PC-3 (cell line): Measurements from ENCODE around the gene MTMR11. TPM values are rescaled to one million over a fixed set of nuclear protein-coding genes. Genes with fewer than 3 reads are reported as not detected.
A peak's percentile ranks its signal among the peaks of the same experiment; 100 is the strongest.

Source experiments
- ATAC-seq: fragments of 200-7000 bp; cut with Tn5 transposase; 2 replicates; pipeline ENCODE4 v1.9.1; 2020; ENCODE audit warnings: mild to moderate bottlenecking, moderate library complexity
- BruUV-seq: library from RNA; stranded (reverse); fragments of 400-500 nt; replicated peaks from 2 replicates; lab custom pipeline; 2021; lab: Mats Ljungman, UMichigan
- CTCF ChIA-PET: fragments of 300-600 bp; sonication (Branson Sonifier 250); formaldehyde crosslinking; loops from one replicate; lab custom pipeline; 2022; ENCODE audit warnings: antibody characterized with exemption; lab: Charles Lee
- POLR2A ChIA-PET: fragments of 300-600 bp; sonication (Branson Sonifier 250); formaldehyde crosslinking; loops from one replicate; lab custom pipeline; 2022; ENCODE audit warnings: antibody characterized with exemption; ENCODE audit not compliant: unreplicated experiment; lab: Charles Lee
- DNase-seq: peaks from one replicate; pipeline ENCODE4 v3.0.0-alpha.2; 2015
- H2AFZ ChIP-seq: fragments of 300-600 bp; sonication (generic); 2 replicates; pipeline ENCODE4 v1.6.0; 2016; ENCODE audit warnings: antibody characterized with exemption, low read length
- H3F3A ChIP-seq: fragments of 300-600 bp; sonication (generic); one replicate; pipeline ENCODE4 v1.6.0; 2017; ENCODE audit warnings: antibody characterized with exemption, low read length, control low read depth, mild to moderate bottlenecking; ENCODE audit not compliant: unreplicated experiment
- H3K27ac ChIP-seq: fragments of 300-600 bp; sonication (generic); 2 replicates; pipeline ENCODE4 v1.5.1; 2016; ENCODE audit warnings: mild to moderate bottlenecking, low read length
- H3K27me3 ChIP-seq: fragments of 300-600 bp; sonication (generic); 2 replicates; pipeline ENCODE4 v1.6.1; 2016; ENCODE audit warnings: low read length, mixed read lengths
- H3K36me3 ChIP-seq: fragments of 300-600 bp; sonication (generic); 2 replicates; pipeline ENCODE4 v1.6.1; 2016; ENCODE audit warnings: low read depth, mixed run types, low read length, mixed read lengths
- H3K4me1 ChIP-seq: fragments of 300-600 bp; sonication (generic); 2 replicates; pipeline ENCODE4 v1.5.1; 2016; ENCODE audit warnings: low read length; ENCODE audit not compliant: insufficient read depth
- H3K4me2 ChIP-seq: fragments of 300-600 bp; sonication (generic); 2 replicates; pipeline ENCODE4 v1.6.0; 2016; ENCODE audit warnings: low read length
- H3K4me3 ChIP-seq: fragments of 300-600 bp; sonication (generic); 2 replicates; pipeline ENCODE4 v1.5.1; 2016; ENCODE audit warnings: mild to moderate bottlenecking, low read length, mixed read lengths
- H3K79me2 ChIP-seq: fragments of 300-600 bp; sonication (generic); 2 replicates; pipeline ENCODE4 v1.6.1; 2017; ENCODE audit warnings: low read length, mixed read lengths
- H3K9ac ChIP-seq: fragments of 300-600 bp; sonication (generic); 2 replicates; pipeline ENCODE4 v1.6.0; 2016; ENCODE audit warnings: mild to moderate bottlenecking, low read length
- H3K9me2 ChIP-seq: fragments of 300-600 bp; sonication (generic); replicated peaks from 2 replicates; pipeline ENCODE4 v1.6.1; 2016; ENCODE audit warnings: mixed run types, low read length, mixed read lengths
- H3K9me3 ChIP-seq: fragments of 300-600 bp; sonication (generic); 2 replicates; pipeline ENCODE4 v1.6.1; 2016; ENCODE audit warnings: low read length, mixed read lengths
- H4K20me1 ChIP-seq: fragments of 300-600 bp; sonication (generic); 2 replicates; pipeline ENCODE4 v1.6.1; 2016; ENCODE audit warnings: low read length, mixed read lengths
- CTCF ChIP-seq: fragments of 300-600 bp; sonication (generic); conservative IDR thresholded peaks from 2 replicates; pipeline ENCODE4 v1.5.1; 2017; ENCODE audit warnings: antibody characterized with exemption, low read depth, mild to moderate bottlenecking, low read length
- EZH2 ChIP-seq: fragments of 300-600 bp; sonication (generic); IDR thresholded peaks from one replicate; pipeline ENCODE4 v1.6.1; 2017; ENCODE audit warnings: antibody characterized with exemption, mild to moderate bottlenecking, low read length; ENCODE audit not compliant: unreplicated experiment
- EZH2phosphoT487 ChIP-seq: fragments of 300-600 bp; sonication (generic); IDR thresholded peaks from 2 replicates; pipeline ENCODE4 v1.6.1; 2018; ENCODE audit warnings: mild to moderate bottlenecking, antibody characterized with exemption, low read length, borderline replicate concordance
- intact Hi-C: fragments of 100-400 bp; cut with micrococcal nuclease; formaldehyde crosslinking; loops from 2 replicates; pipeline ENCODE4 v1.9.0; 2023
- total RNA-seq: library from RNA; depleted of rRNA; stranded (reverse); fragments of >200 nt; gene quantifications from 2 replicates; pipeline ENCODE4 v1.2.3, GENCODE V29; 2014

MTMR11 gene
- total RNA-seq, 1 experiment from 2014 or later: 5.1 TPM

- Histone ChIP-seq H3K4me1 (peaks cover 43% of the 10 kb centered on the region), H3K9me2 (no peaks in the 10 kb centered on the region), H3K9me3 (no peaks in the 10 kb centered on the region), H3K36me3 (no peaks in the 10 kb centered on the region), H3F3A (peaks cover 6% of the 10 kb centered on the region), H3K4me2 (peak overlapping the region; percentile 81), H3K79me2 (no peaks in the 10 kb centered on the region), H4K20me1 (no peaks in the 10 kb centered on the region), H3K27me3 (no peaks in the 10 kb centered on the region), H2AFZ (no peak overlapping the region), H3K4me3 (peak overlapping the region; percentile 75), H3K9ac (peak overlapping the region; percentile 8; the same call in 1 of the 2 replicates), H3K27ac (peak overlapping the region; percentile 90)
- BruUV-seq: TSS peak; percentile 76
- TF ChIP-seq EZH2 (no peak), CTCF (no peak), EZH2phosphoT487 (no peak)
- POLR2A ChIA-PET: interaction anchor here (0.7 kb wide), 2 partner anchors 249 to 426 kb away, joined by 3 read pairs; partner anchors contain the start of gene RPRD2
- DNase-seq (peak; percentile 19), ATAC-seq (0 out of 2 replicates have a peak, but pooled peaks have one; percentile 2)
- intact Hi-C loops: loop anchor here (1.0 kb wide), 1 partner anchor 10 kb away; the partner anchor contains the start of gene SF3B4
- CTCF ChIA-PET: interaction anchor here (0.6 kb wide), 1 partner anchor 113 kb away, joined by 5 read pairs; no protein-coding TSS in a partner anchor
These were observed 1.1 kb upstream of the MTMR11 start for GRCh38 chr1:149937759-149938158.

GRCh38 chr1:149936992-149937705 lies 470 bp upstream of the MTMR11 start:
- Histone ChIP-seq H3K79me2 (no peaks in the 10 kb centered on the region), H3K27me3 (no peaks in the 10 kb centered on the region), H3K27ac (peak overlapping the region; percentile 90), H3K36me3 (no peaks in the 10 kb centered on the region), H3K4me3 (peak overlapping the region; percentile 75), H4K20me1 (no peaks in the 10 kb centered on the region), H3F3A (peaks cover 6% of the 10 kb centered on the region), H3K9me3 (no peaks in the 10 kb centered on the region), H3K9me2 (no peaks in the 10 kb centered on the region), H2AFZ (peak overlapping the region; percentile 88), H3K4me2 (peak overlapping the region; percentile 81), H3K4me1 (peaks cover 43% of the 10 kb centered on the region), H3K9ac (peak overlapping the region; percentile 59)
- DNase-seq (peak; percentile 96), ATAC-seq (peak; percentile 71)
- ChIA-PET CTCF (interaction anchor here (0.6 kb wide), 3 partner anchors 25 to 249 kb away, joined by 3 to 5 read pairs (median 4); no protein-coding TSS in a partner anchor), POLR2A (interaction anchor here (0.6 to 0.7 kb wide), 3 partner anchors 50 to 427 kb away, joined by 3 read pairs; partner anchors contain the start of gene RPRD2)
- TF ChIP-seq EZH2phosphoT487 (no peak), EZH2 (no peak), CTCF (0 out of 2 replicates have a peak, but pooled peaks have one; percentile 16)
- BruUV-seq: no TSS peak
- intact Hi-C loops: loop anchor here (1.0 kb wide), 1 partner anchor 10 kb away; the partner anchor contains the start of gene SF3B4
